ENCODE data around the gene C5orf34.
"Not testable (repeated sequence)": the region's sequence is repeated elsewhere in the genome, so short reads cannot be mapped to it uniquely, and the experiment has no call there.

Gene C5orf34

GRCh38 chr5:43511062-43511461 lies 3.9 kb downstream of the C5orf34 start:
- not testable (repeated sequence) for DNase-seq

- DNase-seq = no peak
Observed at GRCh38 chr5:43498581-43498980, 16.4 kb downstream of the C5orf34 start.

GRCh38 chr5:43497311-43498104 lies 17.4 kb downstream of the C5orf34 start:
- no peak for DNase-seq

GRCh38 chr5:43491326-43491725 lies 23.6 kb downstream of the C5orf34 start:
- DNase-seq = no peak

GRCh38 chr5:43486353-43486752 lies 28.6 kb downstream of the C5orf34 start:
- DNase-seq = no peak

GRCh38 chr5:43485406-43485805 lies 29.5 kb downstream of the C5orf34 start:
- DNase-seq = no peak

GRCh38 chr5:43484106-43484849 lies 30.7 kb downstream of the C5orf34 start:
- DNase-seq = peak; percentile 40

GRCh38 chr5:43483298-43484105 lies 31.4 kb downstream of the C5orf34 start, which contains the start of gene TMEM267:
TMEM267 (minus strand) TSS chr5:43483865; CDS start chr5:43453969, 29,896 bp downstream.
- peak; percentile 78 for DNase-seq

- DNase-seq = no peak
Observed at GRCh38 chr5:43482490-43483297, 32.3 kb downstream of the C5orf34 start.

GRCh38 chr5:43469671-43470391 lies 45.1 kb downstream of the C5orf34 start:
- no peak for DNase-seq

- DNase-seq = no peak
Observed at GRCh38 chr5:43467100-43467499, 47.8 kb downstream of the C5orf34 start.

GRCh38 chr5:43465455-43465854 lies 49.5 kb downstream of the C5orf34 start:
- DNase-seq = not testable (repeated sequence)

- no peak for DNase-seq
Observed at GRCh38 chr5:43461066-43461465, 53.9 kb downstream of the C5orf34 start.

- DNase-seq = no peak
Observed at GRCh38 chr5:43456556-43456955, 58.4 kb downstream of the C5orf34 start.

- not testable (repeated sequence) for DNase-seq
Observed at GRCh38 chr5:43441575-43441974, 73.4 kb downstream of the C5orf34 start.

GRCh38 chr5:43437062-43437660 lies 77.8 kb downstream of the C5orf34 start:
- no peak for DNase-seq

Measured in NCI-H1048 (cell line).